ENCODE data around the gene CACNB2. TPM values are rescaled to one million over a fixed set of nuclear protein-coding genes. Genes with fewer than 3 reads are reported as not detected.

Gene CACNB2
- polyA plus RNA-seq, 2 of the 4 experiments (the other 2 are of a cell fraction): not detected

DNA sequence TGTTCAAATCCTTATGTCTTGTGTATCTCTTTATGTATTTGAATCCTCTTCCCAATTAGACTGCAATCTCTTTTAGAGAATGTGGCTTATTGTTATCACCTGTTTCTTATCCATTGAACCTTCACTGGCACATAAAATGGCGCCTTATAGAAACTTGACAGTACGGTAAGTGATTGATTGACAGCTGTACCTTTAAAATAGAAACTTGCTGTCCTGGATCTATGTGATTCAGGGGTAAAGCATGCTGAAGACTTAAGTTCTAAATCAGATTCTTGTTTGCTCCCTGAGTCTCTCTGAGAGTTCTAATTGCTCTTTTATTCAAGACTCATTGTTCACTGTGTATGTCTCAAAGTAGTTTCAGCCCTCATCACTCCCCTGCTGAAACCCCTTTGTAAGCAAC, 91.3 kb downstream of the CACNB2 start:
- H3K4me2 ChIP-seq: no peak overlapping the region
- no peak for FAIRE-seq
- H3K9me3 ChIP-seq: no peaks in the 10 kb centered on the region
- no peak for DNase-seq (ENCODE audit: low read depth in 1 of 2, low spot score in 1 of 2)
- ATAC-seq: no peak
- ChIA-PET POLR2A (no interaction called here), CTCF (no interaction called here)
- H3K4me1 ChIP-seq: no peaks in the 10 kb centered on the region
- no peak for TF ChIP-seq NFE2L2 (conservative IDR thresholded peaks at IDR 0.05; ENCODE audit: low read length)
- no peak for TF ChIP-seq MAZ (IDR thresholded peaks at IDR 0.05; ENCODE audit: borderline replicate concordance, low read depth, low read length)
- no peak for TF ChIP-seq CHD4 (IDR thresholded peaks at IDR 0.05; ENCODE audit: borderline replicate concordance)
- TF ChIP-seq, protein P1, sequence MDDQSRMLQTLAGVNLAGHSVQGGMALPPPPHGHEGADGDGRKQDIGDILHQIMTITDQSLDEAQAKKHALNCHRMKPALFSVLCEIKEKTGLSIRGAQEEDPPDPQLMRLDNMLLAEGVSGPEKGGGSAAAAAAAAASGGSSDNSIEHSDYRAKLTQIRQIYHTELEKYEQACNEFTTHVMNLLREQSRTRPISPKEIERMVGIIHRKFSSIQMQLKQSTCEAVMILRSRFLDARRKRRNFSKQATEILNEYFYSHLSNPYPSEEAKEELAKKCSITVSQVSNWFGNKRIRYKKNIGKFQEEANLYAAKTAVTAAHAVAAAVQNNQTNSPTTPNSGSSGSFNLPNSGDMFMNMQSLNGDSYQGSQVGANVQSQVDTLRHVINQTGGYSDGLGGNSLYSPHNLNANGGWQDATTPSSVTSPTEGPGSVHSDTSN (IDR thresholded peaks at IDR 0.05): no peak
- TF ChIP-seq MYC (IDR thresholded peaks at IDR 0.05; ENCODE audit: borderline replicate concordance, low read length): no peak
- no peak for TF ChIP-seq ESRRA (IDR thresholded peaks at IDR 0.05; ENCODE audit: borderline replicate concordance, low read length)
- TF ChIP-seq FOXS1 (CRISPR knock-in tag; IDR thresholded peaks at IDR 0.05): no peak
- no peak for TF ChIP-seq EHF (CRISPR knock-in tag; IDR thresholded peaks at IDR 0.05)
- no peak for TF ChIP-seq RFX5 (IDR thresholded peaks at IDR 0.05)
- TF ChIP-seq RAD21 (conservative IDR thresholded peaks at IDR 0.05 in 1 of 2, IDR thresholded peaks at IDR 0.05 in 1 of 2): no peak
- H3K27ac ChIP-seq: no peak overlapping the region
- WGBS (ENCODE audit: missing lambda C conversion rate): 32% methylated on average over 2 of the region's 2 CpGs
- no peak overlapping the region for H3K4me3 ChIP-seq

DNA sequence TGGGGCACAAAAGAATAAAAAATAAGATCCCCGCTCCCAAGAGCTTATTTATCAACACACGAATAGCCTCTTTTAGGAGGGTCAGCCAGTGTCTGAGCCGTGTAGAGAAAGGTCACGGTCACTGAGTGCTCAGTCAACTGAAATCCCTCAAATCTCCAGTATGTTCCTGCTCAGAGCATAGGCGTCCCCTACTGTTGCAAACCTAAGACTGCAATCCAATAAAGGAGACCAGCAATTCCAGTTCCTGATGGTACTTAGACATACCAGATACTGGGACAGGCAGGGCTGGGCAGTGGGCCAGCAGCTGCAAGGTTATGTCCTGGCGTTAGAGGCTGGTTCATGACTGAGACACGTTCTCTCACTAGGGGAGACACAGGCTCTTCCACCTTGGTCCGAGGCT, 93.6 kb downstream of the CACNB2 start:
- POLR2A ChIA-PET: no interaction called here
- H3K4me1 ChIP-seq: no peaks in the 10 kb centered on the region
- DNase-seq (ENCODE audit: low read depth in 1 of 2, low spot score in 1 of 2): peak in 1 of 2 experiments; percentile 11
- H3K4me3 ChIP-seq: no peak overlapping the region
- no peak for TF ChIP-seq HEYL (CRISPR knock-in tag; IDR thresholded peaks at IDR 0.05)
- TF ChIP-seq NPAS2 (CRISPR knock-in tag; IDR thresholded peaks at IDR 0.05; ENCODE audit: borderline replicate concordance): no peak
- TF ChIP-seq HDAC2 (IDR thresholded peaks at IDR 0.05): no peak
- no peak for TF ChIP-seq EHF (CRISPR knock-in tag; IDR thresholded peaks at IDR 0.05)
- no peak for TF ChIP-seq MYC (IDR thresholded peaks at IDR 0.05; ENCODE audit: borderline replicate concordance, low read length)
- TF ChIP-seq KDM1A (IDR thresholded peaks at IDR 0.05; ENCODE audit: low read depth): no peak
- TF ChIP-seq CEBPB (IDR thresholded peaks at IDR 0.05): no peak
- no peak for TF ChIP-seq RARB (CRISPR knock-in tag; IDR thresholded peaks at IDR 0.05)
- TF ChIP-seq, protein P2, sequence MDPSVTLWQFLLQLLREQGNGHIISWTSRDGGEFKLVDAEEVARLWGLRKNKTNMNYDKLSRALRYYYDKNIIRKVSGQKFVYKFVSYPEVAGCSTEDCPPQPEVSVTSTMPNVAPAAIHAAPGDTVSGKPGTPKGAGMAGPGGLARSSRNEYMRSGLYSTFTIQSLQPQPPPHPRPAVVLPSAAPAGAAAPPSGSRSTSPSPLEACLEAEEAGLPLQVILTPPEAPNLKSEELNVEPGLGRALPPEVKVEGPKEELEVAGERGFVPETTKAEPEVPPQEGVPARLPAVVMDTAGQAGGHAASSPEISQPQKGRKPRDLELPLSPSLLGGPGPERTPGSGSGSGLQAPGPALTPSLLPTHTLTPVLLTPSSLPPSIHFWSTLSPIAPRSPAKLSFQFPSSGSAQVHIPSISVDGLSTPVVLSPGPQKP (IDR thresholded peaks at IDR 0.05; ENCODE audit: low read depth, low read length): no peak
- TF ChIP-seq ZC3H11A (IDR thresholded peaks at IDR 0.05): no peak
- TF ChIP-seq FOXS1 (CRISPR knock-in tag; IDR thresholded peaks at IDR 0.05): no peak
- TF ChIP-seq TP53 (CRISPR knock-in tag; IDR thresholded peaks at IDR 0.05): no peak
- no peak for TF ChIP-seq RCOR1 (IDR thresholded peaks at IDR 0.05; ENCODE audit: low read depth, low read length)
- no peak for TF ChIP-seq FOSB (CRISPR knock-in tag; IDR thresholded peaks at IDR 0.05)
- TF ChIP-seq FOSL2 (IDR thresholded peaks at IDR 0.05): no peak
- TF ChIP-seq FOSL2 (CRISPR knock-in tag; IDR thresholded peaks at IDR 0.05): no peak
- TF ChIP-seq NFE2L2 (conservative IDR thresholded peaks at IDR 0.05; ENCODE audit: low read length): no peak
- TF ChIP-seq ZSCAN20 (CRISPR knock-in tag; IDR thresholded peaks at IDR 0.05): no peak
- TF ChIP-seq NR3C1 (IDR thresholded peaks at IDR 0.05): no peak
- TF ChIP-seq, protein P3, sequence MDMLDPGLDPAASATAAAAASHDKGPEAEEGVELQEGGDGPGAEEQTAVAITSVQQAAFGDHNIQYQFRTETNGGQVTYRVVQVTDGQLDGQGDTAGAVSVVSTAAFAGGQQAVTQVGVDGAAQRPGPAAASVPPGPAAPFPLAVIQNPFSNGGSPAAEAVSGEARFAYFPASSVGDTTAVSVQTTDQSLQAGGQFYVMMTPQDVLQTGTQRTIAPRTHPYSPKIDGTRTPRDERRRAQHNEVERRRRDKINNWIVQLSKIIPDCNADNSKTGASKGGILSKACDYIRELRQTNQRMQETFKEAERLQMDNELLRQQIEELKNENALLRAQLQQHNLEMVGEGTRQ (IDR thresholded peaks at IDR 0.05): no peak
- CTCF ChIA-PET: interaction anchor here (0.8 to 1.8 kb wide), 7 partner anchors 9 to 497 kb away, joined by 3 to 6 read pairs (median 3); no protein-coding TSS in a partner anchor
- no peak overlapping the region for H3K4me2 ChIP-seq
- no peak overlapping the region for H3K27ac ChIP-seq
- FAIRE-seq: no peak
- ATAC-seq: no peak
- no peaks in the 10 kb centered on the region for H3K9me3 ChIP-seq
- 15% methylated on average over 8 of the region's 8 CpGs for WGBS (ENCODE audit: missing lambda C conversion rate)

All from A549 (cell line).